GM19452 (cell line): Measurements from ENCODE around the gene CPA4.

Experiments used
- ATAC-seq: cut with Tn5 transposase; IDR thresholded peaks from one replicate; pipeline ENCODE4 v1.9.1; 2021; ENCODE audit not compliant: unreplicated experiment

The CPA4 gene

DNA sequence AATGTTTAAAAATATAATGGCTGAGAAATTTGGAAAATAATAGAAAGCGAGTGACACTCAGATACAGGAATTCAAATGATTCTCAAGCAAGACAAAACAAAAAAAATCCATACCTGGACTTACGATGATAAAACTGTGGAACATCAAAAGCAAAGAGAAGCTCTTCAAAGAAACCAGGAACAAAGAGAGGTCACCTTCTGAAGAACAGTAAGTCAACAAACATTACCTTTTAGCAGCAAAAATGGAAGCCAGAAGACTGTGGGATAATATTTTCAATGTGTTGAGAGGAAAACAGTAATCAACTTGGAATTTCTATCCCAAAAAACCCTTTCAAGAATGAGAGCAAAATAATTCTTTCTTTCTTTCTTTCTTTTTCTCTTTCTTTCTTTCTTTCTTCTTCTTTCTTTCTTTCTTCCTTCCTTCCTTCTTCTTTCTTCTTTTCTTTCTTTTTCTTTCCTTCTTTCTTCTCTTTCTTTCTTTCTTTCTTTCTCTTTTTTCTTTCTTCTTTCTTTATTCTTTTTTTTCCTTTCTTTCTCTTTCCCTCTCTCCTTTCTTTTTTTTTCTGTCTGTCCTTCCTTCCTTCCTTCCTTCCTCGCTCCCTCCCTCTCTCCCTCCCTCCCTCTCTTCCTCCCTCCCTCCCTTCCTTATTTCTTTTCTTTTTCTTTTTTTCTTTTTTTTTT, 49.9 kb downstream of the CPA4 start:
- ATAC-seq: no peak

DNA sequence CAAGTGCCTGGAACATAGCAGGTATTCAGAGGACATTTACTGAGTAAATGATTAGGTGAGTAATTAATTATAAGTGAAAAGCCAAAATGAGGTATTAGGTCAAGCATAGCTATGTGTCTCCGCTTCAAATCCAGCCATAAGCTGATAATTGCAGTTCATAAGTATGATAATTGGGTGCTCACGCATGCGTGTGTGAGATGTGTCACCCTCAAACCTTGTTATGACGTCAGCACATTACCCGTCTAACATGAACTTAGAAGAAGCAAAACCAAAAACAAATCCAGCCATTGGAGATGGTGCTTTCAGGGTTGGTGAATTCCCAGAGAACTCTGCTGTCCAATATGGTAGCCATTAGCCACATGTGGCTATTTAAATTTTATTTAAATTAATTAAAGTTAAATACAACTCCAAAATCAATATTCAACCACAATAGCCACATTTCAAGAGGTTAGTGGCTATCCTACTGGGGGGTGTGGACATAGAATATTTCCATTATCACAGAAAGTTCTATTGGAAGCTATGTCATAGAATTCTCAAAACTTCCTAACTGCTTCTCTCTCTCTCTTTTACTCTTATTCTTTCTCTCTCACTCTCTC, 51.4 kb downstream of the CPA4 start, which contains the start of gene CPA5:
Gene CPA5, plus strand, starts transcription at position 546 of the 596 bp plus-strand sequence. CDS start 1,670 bp downstream, outside the sequence.
- ATAC-seq: no peak

DNA sequence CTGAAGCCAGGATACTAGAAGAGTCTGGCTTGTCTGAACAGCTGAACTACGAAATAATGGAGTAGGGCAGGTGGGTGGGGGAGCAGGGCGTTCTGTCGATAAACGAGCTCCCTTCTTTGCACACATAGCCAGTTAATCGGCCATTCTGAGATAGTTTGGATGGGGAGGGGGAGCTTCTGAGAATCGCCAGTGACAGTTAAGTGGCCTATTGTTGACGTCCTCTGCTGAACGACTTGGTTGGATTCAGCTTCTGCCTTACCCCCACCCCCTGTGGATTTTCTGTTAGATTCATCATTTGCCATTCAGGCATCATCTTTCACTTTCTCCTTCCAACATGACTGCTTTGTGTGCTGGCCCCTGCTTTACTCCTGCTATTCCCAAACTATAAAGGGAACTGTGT, 52.2 kb downstream of the CPA4 start:
- no peak for ATAC-seq

DNA sequence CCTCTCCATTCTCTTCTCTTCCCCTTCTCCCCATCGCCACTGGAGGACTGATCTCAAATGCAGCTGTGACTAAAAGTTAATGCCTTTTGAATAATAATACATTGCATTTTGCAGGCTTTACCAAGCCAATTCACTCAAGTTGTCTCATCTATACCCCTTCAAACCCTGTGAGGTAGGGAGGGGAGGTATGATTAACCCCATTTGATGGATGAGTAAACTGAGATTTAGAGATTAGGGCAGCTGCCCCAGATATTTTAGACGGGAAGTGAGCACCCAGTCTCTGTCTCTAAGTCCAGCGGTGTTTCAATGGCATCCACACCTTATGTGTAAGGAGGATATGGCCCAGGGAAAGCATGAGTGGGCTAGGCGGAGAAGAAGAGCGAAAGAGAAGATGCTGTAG, 52.8 kb downstream of the CPA4 start:
- no peak for ATAC-seq

DNA sequence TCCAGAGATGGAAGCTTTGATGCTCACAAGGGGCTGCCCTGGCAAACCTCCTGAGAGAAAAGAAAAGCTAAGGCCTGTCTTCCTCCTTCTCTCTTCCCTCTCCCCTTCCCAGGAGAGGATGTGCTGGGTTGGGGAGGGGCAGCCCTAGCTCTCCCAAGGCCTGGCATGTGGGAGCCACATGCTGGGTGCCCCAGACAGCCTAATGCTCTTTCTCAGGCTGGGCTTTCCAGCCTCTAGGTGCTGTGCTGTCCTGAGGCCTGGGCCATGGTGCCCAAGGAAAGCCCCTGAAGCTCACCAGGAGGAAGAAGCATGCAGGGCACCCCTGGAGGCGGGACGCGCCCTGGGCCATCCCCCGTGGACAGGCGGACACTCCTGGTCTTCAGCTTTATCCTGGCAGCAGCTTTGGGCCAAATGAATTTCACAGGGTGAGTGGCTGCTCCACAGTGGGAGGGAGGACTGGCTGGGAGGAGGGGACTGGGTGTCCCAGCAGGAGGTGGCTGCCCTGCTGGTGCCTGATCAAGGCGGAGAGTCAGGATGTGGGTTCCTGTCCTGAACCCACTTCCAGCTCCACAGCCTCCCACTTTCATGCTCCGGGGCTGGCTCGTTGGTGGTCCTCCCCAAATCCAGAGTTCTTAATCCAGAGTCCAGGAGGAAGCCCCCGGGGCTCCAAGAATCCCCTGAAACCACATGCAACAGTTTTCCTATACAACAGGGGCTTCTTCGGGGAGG, 53.4 kb downstream of the CPA4 start:
- no peak for ATAC-seq

DNA sequence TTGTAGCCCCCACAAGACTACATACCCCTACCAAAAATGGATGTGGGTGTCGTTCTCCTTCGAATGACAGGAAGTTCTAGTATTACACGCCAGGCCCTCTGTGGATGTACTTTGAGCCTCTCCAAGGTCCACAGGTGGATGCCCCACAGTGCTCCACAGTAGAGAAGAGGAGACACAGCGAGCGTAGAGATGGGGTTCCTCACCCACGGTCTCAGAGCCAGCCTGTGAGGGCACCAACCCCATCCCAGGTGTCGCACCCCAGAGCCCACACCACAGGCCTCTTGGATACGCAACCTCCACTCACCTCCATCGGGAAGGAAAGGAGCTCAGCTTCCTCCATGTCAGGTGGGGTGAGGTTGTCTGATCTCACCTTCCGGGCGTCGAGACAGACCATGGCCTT, 54.0 kb downstream of the CPA4 start:
- no peak for ATAC-seq

DNA sequence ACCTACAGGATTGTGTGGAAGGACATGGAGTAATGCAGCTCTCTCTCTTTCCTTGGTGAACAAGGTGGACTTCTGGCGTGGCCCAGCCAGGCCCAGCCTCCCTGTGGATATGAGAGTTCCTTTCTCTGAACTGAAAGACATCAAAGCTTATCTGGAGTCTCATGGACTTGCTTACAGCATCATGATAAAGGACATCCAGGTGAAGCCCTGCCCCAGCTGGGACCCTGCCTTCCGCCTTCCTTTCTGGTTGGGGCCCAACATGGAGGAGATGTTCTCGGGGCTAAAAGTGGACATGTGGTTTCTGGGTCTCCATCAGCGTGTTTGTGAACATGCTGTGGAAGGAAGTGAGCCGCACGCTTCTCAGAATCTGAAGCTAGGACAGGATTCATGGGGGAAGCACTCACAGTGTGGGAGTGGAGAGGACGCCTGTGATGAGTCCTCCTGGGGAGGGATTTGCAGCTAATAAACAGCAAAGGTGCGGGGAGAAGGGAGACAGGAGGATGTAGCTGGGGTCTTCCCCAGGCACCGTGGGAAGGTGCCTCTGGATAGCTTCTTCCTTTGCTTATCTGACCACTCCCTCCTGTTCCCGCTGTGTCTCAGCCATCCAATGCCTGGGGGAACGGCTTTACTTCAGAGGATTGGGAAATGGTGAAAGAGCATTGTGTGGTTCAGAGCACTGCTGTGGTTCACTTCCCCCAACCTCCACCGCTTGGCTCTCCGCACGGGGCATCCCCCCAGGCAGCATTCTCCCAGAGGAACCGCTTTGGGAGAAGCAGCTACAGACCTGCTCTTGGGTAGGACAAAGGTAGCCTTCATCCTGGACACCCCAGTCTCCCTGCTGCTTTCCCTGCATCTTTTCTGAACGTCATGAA, 57.2 kb downstream of the CPA4 start:
- ATAC-seq: no peak

DNA sequence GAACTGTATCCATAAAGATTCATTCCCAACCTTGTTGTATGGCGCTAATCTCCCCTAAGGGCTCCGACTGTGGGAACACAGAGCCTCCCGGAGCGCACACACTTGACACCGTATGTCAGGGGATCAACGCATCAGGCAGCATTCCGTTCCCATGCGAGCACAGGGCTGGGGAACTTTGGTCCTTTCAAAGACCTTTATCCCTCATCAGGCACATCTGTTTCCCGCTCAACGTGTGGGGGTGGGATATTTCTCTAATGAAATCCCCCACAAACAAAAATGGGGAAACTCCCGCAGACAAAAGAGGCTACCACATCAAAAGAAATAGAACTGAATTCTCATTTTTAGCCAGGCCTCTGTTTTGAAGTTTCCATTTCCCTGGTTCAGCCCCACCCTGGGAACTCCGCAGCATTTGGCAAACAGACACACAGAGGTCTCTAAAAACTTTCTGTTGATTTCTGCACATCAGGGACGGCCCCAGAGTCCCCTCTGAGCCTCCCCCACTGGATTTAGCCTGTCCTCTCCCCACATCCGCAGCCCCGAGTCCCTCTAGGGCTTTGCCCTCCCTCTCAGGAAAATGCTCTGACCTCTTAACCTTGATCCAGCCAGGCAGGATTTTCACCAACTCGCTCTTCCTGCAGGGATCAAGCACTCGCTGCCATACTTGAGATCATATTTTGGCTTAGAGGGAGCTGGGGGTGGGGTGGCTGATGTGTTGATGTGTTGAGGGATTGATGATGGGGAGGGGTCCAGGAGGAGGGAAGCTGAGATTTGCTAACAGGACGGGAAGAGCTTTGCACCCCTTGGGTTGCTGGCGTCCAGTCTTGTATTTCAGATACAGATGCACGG, 58.2 kb downstream of the CPA4 start:
- ATAC-seq: no peak

DNA sequence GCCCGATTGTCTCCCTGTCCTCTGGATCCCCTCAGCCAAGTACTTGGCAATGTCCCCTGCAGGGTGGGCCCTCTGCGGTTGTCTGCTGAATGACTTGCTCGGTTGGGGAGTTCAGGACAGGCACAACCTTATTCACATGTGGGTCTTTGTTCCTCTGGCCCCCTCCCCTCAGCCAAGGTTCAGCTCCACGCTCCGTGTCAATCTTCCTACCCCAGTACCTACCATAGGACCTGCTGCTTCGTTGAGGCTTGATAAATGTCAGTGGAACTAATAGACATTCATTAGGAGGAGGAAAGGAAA, 58.8 kb downstream of the CPA4 start:
- no peak for ATAC-seq

DNA sequence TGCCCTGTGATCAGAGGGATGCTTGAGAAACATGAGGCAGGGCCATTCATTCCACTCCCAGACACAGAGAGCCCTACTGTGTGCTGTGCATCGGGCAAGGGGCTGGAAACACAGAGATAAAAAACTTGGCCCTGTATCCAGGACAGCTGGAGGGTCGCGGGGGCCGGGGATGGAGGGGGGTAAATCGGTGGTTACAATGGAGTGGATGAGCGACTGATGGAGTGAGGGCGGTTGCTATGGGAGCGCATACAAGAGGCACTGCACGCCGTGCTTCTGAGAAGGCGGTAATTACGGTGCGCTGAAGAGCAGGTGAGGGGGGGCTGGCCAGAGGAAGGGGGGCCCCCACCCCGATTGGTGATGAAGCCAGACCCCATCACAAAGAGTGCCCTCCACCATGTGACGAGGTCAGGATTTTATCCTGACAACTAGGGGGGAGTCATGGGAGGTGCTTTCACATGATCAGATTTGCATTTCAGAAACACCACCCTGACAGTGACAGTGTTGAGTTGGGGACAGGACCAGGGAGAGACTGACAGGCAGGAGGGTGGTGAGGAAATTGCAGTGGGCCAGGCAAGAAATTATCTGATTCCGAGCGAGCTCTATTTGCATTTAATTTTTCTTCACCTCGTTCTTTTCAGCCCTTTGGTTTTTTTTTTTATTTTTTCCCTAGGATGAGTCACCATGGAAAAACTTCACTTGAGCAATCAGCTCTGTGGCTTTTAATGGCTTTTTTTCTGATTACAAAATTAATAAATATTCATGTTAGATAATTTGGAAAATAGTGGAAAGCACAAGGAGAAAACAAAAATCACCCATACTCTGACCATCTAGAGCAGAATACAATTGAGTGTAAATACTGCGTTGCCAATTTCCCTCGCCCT, 59.5 kb downstream of the CPA4 start:
- no peak for ATAC-seq

DNA sequence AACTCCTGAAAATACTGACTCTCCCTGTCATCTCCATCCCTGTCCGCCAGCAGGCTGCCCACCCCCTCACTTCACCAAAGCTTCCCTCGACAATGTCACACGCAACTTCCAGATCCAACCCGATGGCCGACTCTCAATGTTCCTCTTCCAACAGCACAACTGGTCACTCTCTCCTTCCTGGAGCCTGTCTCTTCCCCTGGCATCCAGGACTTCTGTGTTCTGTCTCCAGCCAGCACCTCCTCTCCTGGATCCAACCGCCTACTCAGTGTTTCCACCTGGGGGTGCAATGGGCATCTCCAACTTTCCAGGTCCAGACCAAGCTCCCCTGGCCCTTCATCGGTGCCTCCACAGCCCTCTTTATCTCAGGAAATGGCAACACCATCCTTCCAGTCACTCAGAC, 60.2 kb downstream of the CPA4 start:
- no peak for ATAC-seq

DNA sequence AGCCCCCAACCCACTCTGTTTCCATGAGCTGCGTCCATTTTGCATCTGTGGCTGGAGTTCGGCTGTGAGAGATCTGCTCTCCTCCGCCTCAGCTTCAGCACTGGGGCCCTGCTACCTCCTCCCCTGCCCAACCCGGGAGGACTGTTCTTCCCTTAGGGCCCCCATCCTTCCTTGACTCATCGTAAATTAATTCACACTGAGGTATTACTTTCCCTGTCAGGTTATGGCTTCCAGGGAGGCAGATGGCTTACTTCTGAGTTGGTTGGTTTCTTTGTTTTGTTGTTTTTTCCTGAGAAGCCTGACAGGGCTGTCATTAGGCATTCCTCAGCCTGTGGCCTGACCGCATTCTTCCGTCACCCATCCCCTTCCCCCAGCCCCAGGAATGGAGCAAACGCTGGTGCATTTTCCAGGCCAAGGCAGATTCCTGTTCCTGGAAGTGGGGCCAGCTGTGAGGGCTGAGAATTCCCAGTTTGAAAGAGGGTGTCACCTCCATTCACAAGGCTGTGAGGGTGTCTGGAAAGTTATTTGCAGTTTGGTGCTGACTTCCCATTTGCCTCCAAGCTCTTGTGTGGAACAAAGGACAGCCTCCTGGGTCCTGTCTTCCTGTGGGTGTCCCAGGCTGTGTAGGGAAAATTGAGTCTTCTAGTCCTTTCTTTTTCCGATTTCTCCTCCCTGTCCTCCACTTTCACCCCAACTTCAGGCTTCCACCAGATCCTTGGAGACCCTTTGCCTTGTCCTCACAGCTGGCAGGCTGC, 63.3 kb downstream of the CPA4 start:
- no peak for ATAC-seq

DNA sequence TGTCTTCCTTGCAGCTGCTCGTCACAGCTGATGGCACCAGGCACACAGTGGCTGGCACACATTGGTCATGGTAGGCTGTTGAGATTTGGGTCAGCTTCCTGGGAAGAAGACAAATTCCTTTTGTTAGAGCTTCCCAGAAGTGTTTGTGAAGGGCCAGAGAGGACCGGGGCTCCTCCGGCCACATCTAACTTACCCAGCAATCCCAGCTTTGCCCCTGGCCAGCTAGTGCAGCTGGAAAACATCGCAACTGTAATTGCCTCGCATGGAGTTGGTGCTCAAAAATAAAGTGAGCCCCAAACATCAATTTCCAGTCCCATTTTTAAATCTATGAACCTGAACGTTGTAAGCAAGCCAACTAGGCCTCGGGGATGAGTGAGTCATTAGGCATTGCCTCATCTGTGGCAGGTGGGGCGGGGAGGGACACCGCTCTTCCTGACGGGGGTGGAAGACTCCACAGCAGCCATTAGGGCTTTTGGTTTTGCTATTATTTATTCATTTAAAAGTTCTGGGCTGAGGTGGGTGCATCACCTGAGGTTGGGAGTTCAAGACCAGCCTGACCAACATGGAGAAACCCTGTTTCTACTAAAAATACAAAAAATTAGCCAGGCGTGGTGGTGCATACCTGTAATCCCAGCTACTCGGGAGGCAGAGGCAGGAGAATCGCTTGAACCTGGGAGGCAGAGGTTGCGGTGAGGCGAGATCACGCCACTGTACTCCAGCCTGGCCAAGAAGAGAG, 64.1 kb downstream of the CPA4 start:
- ATAC-seq: no peak

DNA sequence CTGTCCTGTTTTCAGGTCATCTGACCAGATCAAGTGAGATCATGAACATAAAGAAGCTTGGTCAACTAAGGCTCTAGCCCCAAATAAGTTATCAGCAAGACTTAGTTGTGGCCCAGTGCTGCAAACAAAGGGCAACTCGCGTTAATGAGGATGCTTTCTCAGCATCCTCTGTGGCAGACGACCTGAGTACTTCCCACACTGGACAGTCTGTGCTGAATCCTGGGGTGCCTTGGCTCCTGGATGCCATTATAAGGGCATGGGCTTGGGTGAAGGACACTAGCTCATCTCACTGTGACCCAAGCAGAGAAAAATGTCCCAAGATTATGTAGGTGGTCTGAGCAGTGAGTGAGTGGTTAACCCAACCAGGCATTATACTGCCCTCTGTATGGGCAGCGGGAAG, 65.5 kb downstream of the CPA4 start:
- ATAC-seq: no peak

DNA sequence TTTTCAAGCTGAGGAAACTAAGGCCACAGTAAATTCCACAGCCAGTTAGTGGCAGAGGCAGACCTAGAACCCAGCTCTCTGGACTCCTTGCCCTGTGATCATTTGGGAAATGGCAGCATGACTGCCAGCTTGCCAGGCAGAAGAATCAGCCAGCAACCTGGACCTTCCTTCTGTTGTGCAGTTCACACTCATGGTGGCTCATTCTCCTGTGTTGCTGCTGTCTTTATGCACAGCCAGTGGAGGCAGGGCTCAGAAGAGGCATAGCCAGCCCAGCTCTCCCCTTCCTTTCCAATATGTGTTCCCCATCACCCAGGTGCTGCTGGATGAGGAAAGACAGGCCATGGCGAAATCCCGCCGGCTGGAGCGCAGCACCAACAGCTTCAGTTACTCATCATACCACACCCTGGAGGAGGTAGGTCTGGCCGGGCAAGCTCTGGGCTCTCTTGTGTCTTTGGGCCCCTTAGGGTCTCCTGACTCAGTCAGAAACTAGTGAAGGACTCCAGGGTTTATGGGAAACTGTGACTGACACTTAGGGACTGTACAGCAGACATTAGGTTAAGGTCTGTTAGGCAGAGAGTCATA, 66.4 kb downstream of the CPA4 start:
- no peak for ATAC-seq

DNA sequence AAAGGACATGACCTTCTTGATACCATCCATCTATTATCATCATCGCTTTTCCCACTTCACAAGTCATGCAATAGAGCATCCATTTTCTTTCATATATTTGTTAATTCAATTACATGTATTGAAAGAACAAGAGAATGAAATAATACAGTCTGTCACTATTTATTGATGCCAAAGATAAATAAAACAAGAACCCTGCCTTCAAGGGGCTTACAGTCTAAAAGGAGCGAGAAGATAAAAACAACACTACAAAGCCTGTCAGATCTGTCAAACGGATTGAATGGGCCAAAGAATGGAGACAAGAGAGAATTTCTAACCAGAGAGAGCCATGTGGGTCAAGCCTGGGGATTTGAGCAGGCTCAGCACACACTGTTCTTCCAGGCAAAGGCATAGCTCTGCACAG, 67.6 kb downstream of the CPA4 start:
- no peak for ATAC-seq

DNA sequence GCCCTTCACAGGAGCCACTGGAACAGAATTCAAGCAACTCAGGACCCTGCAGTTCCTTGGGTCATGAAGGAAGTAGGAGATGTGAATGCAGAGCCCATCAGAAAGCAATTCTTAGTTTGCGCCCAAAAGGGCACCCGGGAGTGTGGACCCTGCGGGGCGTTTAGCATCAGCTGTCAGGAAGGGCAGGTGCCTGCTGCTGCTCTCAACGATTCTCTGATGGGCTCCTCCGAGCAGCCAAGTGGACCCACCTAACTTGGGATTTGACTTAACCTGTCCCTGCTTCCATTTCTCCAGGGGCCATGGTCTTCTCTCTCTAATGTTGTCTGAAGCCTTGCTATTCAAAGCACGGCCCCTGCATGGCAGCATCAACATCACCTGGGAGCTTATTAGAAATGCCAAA, 68.7 kb downstream of the CPA4 start:
- no peak for ATAC-seq

DNA sequence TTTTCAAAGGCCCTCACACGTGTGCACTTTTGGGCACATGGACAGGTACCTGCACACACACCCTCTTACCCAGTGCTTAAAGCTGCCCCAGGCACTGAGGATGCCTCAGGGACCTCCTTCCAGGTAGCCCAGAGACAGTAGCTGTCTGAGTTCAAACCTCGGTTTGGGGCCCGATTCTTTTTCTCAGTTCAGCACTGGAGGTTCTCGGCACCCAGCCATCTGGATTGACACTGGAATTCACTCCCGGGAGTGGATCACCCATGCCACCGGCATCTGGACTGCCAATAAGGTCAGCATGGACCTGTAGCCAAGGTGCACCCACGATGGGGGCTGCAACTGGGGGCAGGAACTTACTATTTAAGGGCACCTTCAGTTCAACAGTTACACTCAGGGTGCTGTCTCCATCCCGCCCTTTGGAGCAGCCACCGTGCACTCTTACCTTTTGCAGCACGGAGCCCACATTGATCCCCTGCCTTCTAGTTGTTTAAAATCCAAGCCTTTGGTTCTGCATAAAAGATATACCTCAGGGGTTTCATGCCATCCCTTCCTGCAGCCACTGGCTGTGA, 69.4 kb downstream of the CPA4 start:
- ATAC-seq: no peak
